Neural progenitor cell (in vitro differentiated cells): ENCODE measurements around the gene PRKAB2.

ENCODE experiments used
- EZH2phosphoT487 ChIP-seq: fragments of 200-600 bp; sonication (generic); IDR thresholded peaks from 2 replicates; pipeline ENCODE4 v1.6.1; 2017; ENCODE audit warnings: antibody characterized with exemption
- TF ChIP-seq, protein P1 (sequence below): fragments of 200-600 bp; sonication (generic); IDR thresholded peaks from 2 replicates; pipeline ENCODE4 v1.5.1; 2017; ENCODE audit warnings: antibody characterized with exemption, mild to moderate bottlenecking

DNA sequence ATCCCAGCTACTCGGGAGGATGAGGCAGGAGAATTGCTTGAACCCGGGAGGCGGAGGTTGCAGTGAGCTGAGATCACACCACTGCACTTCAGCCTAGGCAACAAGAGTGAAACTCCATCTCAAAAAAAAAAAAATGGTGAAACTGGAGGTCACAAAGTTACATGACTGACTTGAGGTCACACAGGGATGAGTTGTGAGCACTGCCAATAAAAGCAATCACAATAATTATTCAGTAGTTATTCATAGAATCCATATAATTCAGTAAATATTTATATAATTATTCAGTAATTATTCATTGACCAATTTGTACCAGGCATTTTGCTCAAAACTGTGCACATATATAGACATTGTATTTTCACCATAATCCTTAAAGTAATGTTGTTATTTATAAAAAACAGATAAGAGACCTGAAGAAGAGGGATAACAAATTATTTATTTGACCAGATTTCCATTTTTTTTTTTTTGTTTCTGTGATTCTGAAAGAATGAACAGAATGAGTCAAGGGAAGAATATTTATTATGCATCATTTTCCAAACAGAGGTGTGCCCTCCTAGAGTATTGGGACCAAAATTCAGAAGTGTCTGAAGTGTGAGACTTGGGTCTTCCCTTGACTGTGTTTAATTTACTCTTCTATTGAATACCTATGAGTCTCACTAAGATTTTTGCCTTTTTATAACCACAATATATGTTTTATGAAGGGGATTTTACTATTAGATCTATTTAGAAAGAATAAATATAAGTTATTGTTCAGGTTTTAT, 43.0 kb downstream of the PRKAB2 start:
- TF ChIP-seq, protein P1, sequence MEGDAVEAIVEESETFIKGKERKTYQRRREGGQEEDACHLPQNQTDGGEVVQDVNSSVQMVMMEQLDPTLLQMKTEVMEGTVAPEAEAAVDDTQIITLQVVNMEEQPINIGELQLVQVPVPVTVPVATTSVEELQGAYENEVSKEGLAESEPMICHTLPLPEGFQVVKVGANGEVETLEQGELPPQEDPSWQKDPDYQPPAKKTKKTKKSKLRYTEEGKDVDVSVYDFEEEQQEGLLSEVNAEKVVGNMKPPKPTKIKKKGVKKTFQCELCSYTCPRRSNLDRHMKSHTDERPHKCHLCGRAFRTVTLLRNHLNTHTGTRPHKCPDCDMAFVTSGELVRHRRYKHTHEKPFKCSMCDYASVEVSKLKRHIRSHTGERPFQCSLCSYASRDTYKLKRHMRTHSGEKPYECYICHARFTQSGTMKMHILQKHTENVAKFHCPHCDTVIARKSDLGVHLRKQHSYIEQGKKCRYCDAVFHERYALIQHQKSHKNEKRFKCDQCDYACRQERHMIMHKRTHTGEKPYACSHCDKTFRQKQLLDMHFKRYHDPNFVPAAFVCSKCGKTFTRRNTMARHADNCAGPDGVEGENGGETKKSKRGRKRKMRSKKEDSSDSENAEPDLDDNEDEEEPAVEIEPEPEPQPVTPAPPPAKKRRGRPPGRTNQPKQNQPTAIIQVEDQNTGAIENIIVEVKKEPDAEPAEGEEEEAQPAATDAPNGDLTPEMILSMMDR, result no peak
- no peak for TF ChIP-seq EZH2phosphoT487
